K562 (cell line): ENCODE data around the gene TUBB1. TPM values are rescaled to one million over a fixed set of nuclear protein-coding genes. Genes with fewer than 3 reads are reported as not detected.

Source experiments
- ATAC-seq: fragments of 200-7000 bp; cut with Tn5 transposase; 3 replicates; pipeline ENCODE4 v1.9.1; 2020; ENCODE audit warnings: moderate library complexity
- Bru-seq: library from RNA; stranded (reverse); fragments of 400-500 nt; gene quantifications from one replicate; lab custom pipeline; 2021; lab: Mats Ljungman, UMichigan
- BruChase-seq, 2 experiments: library from RNA; stranded (reverse); fragments of 400-500 nt; gene quantifications; one replicate each; lab custom pipeline; 2021; lab: Mats Ljungman, UMichigan
- BruUV-seq: library from RNA; stranded (reverse); fragments of 400-500 nt; replicated peaks from 2 replicates; lab custom pipeline; 2021; lab: Mats Ljungman, UMichigan
- CTCF ChIA-PET: fragments of 300-600 bp; formaldehyde crosslinking; extraction: SDS; loops from one replicate; lab custom pipeline; 2021; ENCODE audit warnings: low intra/inter-chr PET ratio; lab: Yijun Ruan, JAX
- POLR2A ChIA-PET: fragments of 300-600, 350-650 bp; sonication (Branson Sonifier 250); formaldehyde crosslinking; extraction: SDS; loops from one replicate; lab custom pipeline; 2021; ENCODE audit warnings: antibody characterized with exemption, inconsistent platforms; lab: Yijun Ruan, JAX
- DNase-seq, 4 experiments: peaks; one replicate each; pipeline versions ENCODE4 v3.0.0 to v3.0.0-alpha.2; 2011 to 2018; ENCODE audit warnings: low spot score in 3 of 4, mixed read lengths in 3 of 4; ENCODE audit errors: extremely low read depth in 1 of 4
- FAIRE-seq: peaks from 2 replicates; lab custom pipeline; 2011; peaks lifted over from hg19 to GRCh38; lab: Jason Lieb, UNC
- H2AFZ ChIP-seq: 2 replicates; pipeline ENCODE4 v1.6.0; 2011; ENCODE audit warnings: low read depth, low read length, control low read depth, inconsistent platforms
- H3K27ac ChIP-seq: fragments of 200-600 bp; 3 replicates; pipeline ENCODE4 v1.8.0; 2011; ENCODE audit warnings: low read depth, mild to moderate bottlenecking, control low read depth, inconsistent platforms, low read length, moderate library complexity, mixed read lengths; ENCODE audit errors: extremely low read depth
- H3K27me3 ChIP-seq, 2 experiments: fragments of 300-600 bp in 1 of 2; 2 replicates in 1 of 2; 3 replicates in 1 of 2; pipeline versions ENCODE4 v1.6.0 to v1.8.0; 2011; ENCODE audit warnings: inconsistent platforms in 2 of 2, low read length in 2 of 2, mild to moderate bottlenecking in 1 of 2, mixed read lengths in 1 of 2, moderate library complexity in 1 of 2; ENCODE audit not compliant: control insufficient read depth in 2 of 2, insufficient read depth in 2 of 2
- H3K36me3 ChIP-seq: fragments of 300-600 bp; 3 replicates; pipeline ENCODE4 v1.8.0; 2011; ENCODE audit warnings: mild to moderate bottlenecking, low read length, inconsistent platforms; ENCODE audit not compliant: control insufficient read depth, insufficient read depth
- H3K4me1 ChIP-seq, 2 experiments: fragments of 200-600 bp in 1 of 2; replicated peaks in 1 of 2; 2 replicates in 1 of 2; 3 replicates in 1 of 2; pipeline versions ENCODE4 v1.5.1 to v1.8.0; 2011; ENCODE audit warnings: inconsistent platforms in 2 of 2, low read length in 2 of 2, mild to moderate bottlenecking in 1 of 2, mixed read lengths in 1 of 2, moderate library complexity in 1 of 2; ENCODE audit not compliant: control insufficient read depth in 2 of 2, insufficient read depth in 2 of 2
- H3K4me2 ChIP-seq: 2 replicates; pipeline ENCODE4 v1.6.1; 2011; ENCODE audit warnings: low read length, control low read depth, inconsistent platforms, mixed read lengths; ENCODE audit not compliant: insufficient read depth
- H3K4me3 ChIP-seq: fragments of 200-600 bp; sonication (generic), shearing (Covaris generic); 2 replicates; pipeline ENCODE4 v1.5.1; 2016; ENCODE audit warnings: control low read depth, inconsistent platforms
- H3K79me2 ChIP-seq: fragments of 200-600 bp; 3 replicates; pipeline ENCODE4 v1.8.0; 2011; ENCODE audit warnings: low read length, inconsistent platforms; ENCODE audit not compliant: control insufficient read depth, insufficient read depth
- H3K9ac ChIP-seq, 2 experiments: 2 replicates each; pipeline versions ENCODE4 v1.6.0 to v1.6.1; 2011; ENCODE audit warnings: low read depth in 2 of 2, low read length in 2 of 2, control low read depth in 1 of 2, inconsistent platforms in 1 of 2, mild to moderate bottlenecking in 1 of 2, mixed read lengths in 1 of 2; ENCODE audit not compliant: insufficient read depth in 1 of 2
- H3K9me1 ChIP-seq: one replicate; pipeline ENCODE4 v1.6.0; 2011; ENCODE audit warnings: inconsistent platforms, mild to moderate bottlenecking, low read length, moderate library complexity; ENCODE audit not compliant: control insufficient read depth, insufficient read depth
- H3K9me3 ChIP-seq: replicated peaks from 2 replicates; pipeline ENCODE4 v1.5.1; 2011; ENCODE audit warnings: low read depth, low read length, inconsistent platforms; ENCODE audit not compliant: control insufficient read depth, insufficient read depth
- H4K20me1 ChIP-seq: replicated peaks from 2 replicates; pipeline ENCODE4 v1.6.1; 2011; ENCODE audit warnings: low read length, inconsistent platforms, mixed read lengths; ENCODE audit not compliant: control insufficient read depth, insufficient read depth
- CAMTA2 ChIP-seq: fragments of 250-450 bp; sonication (Bioruptor Pico); conservative IDR thresholded peaks from 2 replicates; pipeline ENCODE4 v1.5.1; 2022
- CEBPB ChIP-seq: fragments of 450-650 bp; IDR thresholded peaks from 2 replicates; pipeline ENCODE4 v1.6.1; 2016; ENCODE audit warnings: missing genetic modification characterization, missing compliant biosample characterization
- KAT7 ChIP-seq: sonication (generic); formaldehyde crosslinking; IDR thresholded peaks from 2 replicates; pipeline ENCODE4 v1.8.0; 2022; ENCODE audit warnings: missing genetic modification reagents, mild to moderate bottlenecking, borderline replicate concordance
- PKNOX1 ChIP-seq: fragments of 450-650 bp; IDR thresholded peaks from 2 replicates; pipeline ENCODE4 v1.6.1; 2016
- RERE ChIP-seq: sonication (generic); formaldehyde crosslinking; IDR thresholded peaks from 2 replicates; pipeline ENCODE4 v1.8.0; 2023; ENCODE audit warnings: missing genetic modification reagents, mild to moderate bottlenecking, borderline replicate concordance
- XRCC3 ChIP-seq: fragments of 450-650 bp; IDR thresholded peaks from 2 replicates; pipeline ENCODE4 v1.6.1; 2017; ENCODE audit warnings: mild to moderate bottlenecking, moderate library complexity
- ZNF134 ChIP-seq: fragments of 250-450 bp; sonication (Bioruptor Pico); conservative IDR thresholded peaks from 2 replicates; pipeline ENCODE4 v1.4.0; 2020
- WGBS: fragments of 100-300 bp; shearing (Covaris generic); methylation state at CpG from one replicate; pipeline ENCODE4 v1.1.6; 2016; ENCODE audit warnings: low coverage, mixed read lengths; ENCODE audit not compliant: insufficient coverage; ENCODE audit errors: missing lambda C conversion rate; 5-methylcytosine and 5-hydroxymethylcytosine counted together
- in situ Hi-C: fragments of 300-500 bp; cut with MboI; formaldehyde crosslinking; loops from 4 replicates; pipeline ENCODE4 v1.15.0; 2018; ENCODE audit warnings: inconsistent platforms, mixed read lengths
- intact Hi-C: fragments of 100-400 bp; cut with micrococcal nuclease; formaldehyde crosslinking; loops from 2 replicates; pipeline ENCODE4 v1.14.2; 2022
- long read RNA-seq, 3 experiments: library from polyadenylated mRNA in 2 of 3; library from RNA in 1 of 3; unstranded in 2 of 3; stranded (forward) in 1 of 3; transcript quantifications; one replicate each; pipeline ENCODE4 v2.0.0, GENCODE V29; 2019 to 2022
- polyA minus RNA-seq, 3 experiments: library from RNA; depleted of rRNA, polyadenylated mRNA; stranded (reverse); fragments of >200 nt; gene quantifications; 2 replicates each; pipeline ENCODE4 v1.2.3, GENCODE V29; 2011
- polyA plus RNA-seq, 8 experiments: library from polyadenylated mRNA; depleted of rRNA in 4 of 8; stranded (reverse) in 5 of 8; unstranded in 3 of 8; fragments of >200 nt; fragmentation: Nextera tagmentation in 2 of 8; fragmentation: Illumina TruSeq in 1 of 8; extraction: Ambion mirVana in 2 of 8; extraction: Trizol in 1 of 8; gene quantifications; 2 replicates each; pipeline versions ENCODE4 v1.2.1 to v1.2.3, GENCODE V29; 2011 to 2014; ENCODE audit warnings: inconsistent platforms in 1 of 8, missing spikeins in 1 of 8
- total RNA-seq, 7 experiments: library from RNA; depleted of rRNA in 6 of 7; stranded (reverse); fragments of >200 nt in 6 of 7; fragmentation: Illumina TruSeq in 2 of 7; extraction: Trizol in 2 of 7; gene quantifications; 2 replicates each; pipeline versions ENCODE4 v1.2.1 to v1.2.3, GENCODE V29; 2011 to 2021; ENCODE audit warnings: low replicate concordance in 1 of 7
- TF ChIP-seq, protein P1 (sequence below), 2 experiments: fragments of 450-650 bp; IDR thresholded peaks; 2 replicates each; pipeline ENCODE4 v1.6.1; 2016

TUBB1 gene
- 1.4 and 3.2 TPM in 2 replicates for total RNA-seq (2011; cell fraction: chromatin; rRNA removed; ENCODE audit: low replicate concordance)
- 1.7 and 2.1 TPM in 2 replicates for total RNA-seq (2011; cell fraction: nucleolus; rRNA removed)
- 2.0 and 2.8 TPM in 2 replicates for total RNA-seq (2011; cell fraction: nucleoplasm; rRNA removed)
- total RNA-seq (2014; rRNA removed) (1.7 and 2.1 TPM in 2 replicates), total RNA-seq (2014; rRNA removed; fragmentation: Illumina TruSeq; extraction: Trizol) (2.3 and 2.8 TPM in 2 replicates), total RNA-seq (2015; rRNA removed; fragmentation: Illumina TruSeq; extraction: Trizol) (2.0 and 2.4 TPM in 2 replicates), total RNA-seq (2021) (1.9 and 3.9 TPM in 2 replicates), polyA plus RNA-seq (2011; rRNA removed) (1.1 and 3.6 TPM in 2 replicates), polyA plus RNA-seq (2014; fragmentation: Illumina TruSeq; extraction: Trizol) (3.1 and 4.1 TPM in 2 replicates), polyA plus RNA-seq (2014; fragmentation: Nextera tagmentation; extraction: Ambion mirVana) (1 to 10 TPM; 1.5 to 1.6 TPM), polyA plus RNA-seq (2014; rRNA removed) (1.9 and 3.0 TPM in 2 replicates), polyA minus RNA-seq (2011; rRNA and poly(A)+ RNA removed) (1.6 and 4.3 TPM in 2 replicates), Bru-seq, nascent RNA (percentile 49 among the genes with signal in this experiment), BruChase-seq, experiment 1, labeled RNA remaining after a 2-hour chase (percentile 48 among the genes with signal in this experiment), BruChase-seq, experiment 2, labeled RNA remaining after a 6-hour chase (percentile 58 among the genes with signal in this experiment)
- polyA plus RNA-seq (2011; cell fraction: cytosol; rRNA removed): 0.69 and 3.4 TPM in 2 replicates
- 0.51 and 1.8 TPM in 2 replicates for polyA plus RNA-seq (2011; cell fraction: nucleus; rRNA removed)
- 2.3 and 3.8 TPM in 2 replicates for polyA plus RNA-seq (2012)
- 0.64 and 1.7 TPM in 2 replicates for polyA minus RNA-seq (2011; cell fraction: cytosol; rRNA and poly(A)+ RNA removed)
- 0.89 and 1.3 TPM in 2 replicates for polyA minus RNA-seq (2011; cell fraction: nucleus; rRNA and poly(A)+ RNA removed)
- long read RNA-seq, experiment 1, partial matches to known transcripts: 1 of 15 reads
- long read RNA-seq, experiment 1, other reads (novel, unspliced or antisense): 11 of 15 reads
- long read RNA-seq, experiment 2, transcript TUBB1-201 (4 exons, 3,496 nt): major isoform, 5 of 16 reads
- long read RNA-seq, experiment 2, partial matches to known transcripts: 0 of 16 reads
- long read RNA-seq, experiment 2, other reads (novel, unspliced or antisense): 11 of 16 reads
- long read RNA-seq, experiment 3, transcript TUBB1-201 (4 exons, 3,496 nt): major isoform, 8 of 9 reads
- long read RNA-seq, experiment 3, partial matches to known transcripts: 0 of 9 reads
- long read RNA-seq, experiment 3, other reads (novel, unspliced or antisense): 1 of 9 reads

DNA sequence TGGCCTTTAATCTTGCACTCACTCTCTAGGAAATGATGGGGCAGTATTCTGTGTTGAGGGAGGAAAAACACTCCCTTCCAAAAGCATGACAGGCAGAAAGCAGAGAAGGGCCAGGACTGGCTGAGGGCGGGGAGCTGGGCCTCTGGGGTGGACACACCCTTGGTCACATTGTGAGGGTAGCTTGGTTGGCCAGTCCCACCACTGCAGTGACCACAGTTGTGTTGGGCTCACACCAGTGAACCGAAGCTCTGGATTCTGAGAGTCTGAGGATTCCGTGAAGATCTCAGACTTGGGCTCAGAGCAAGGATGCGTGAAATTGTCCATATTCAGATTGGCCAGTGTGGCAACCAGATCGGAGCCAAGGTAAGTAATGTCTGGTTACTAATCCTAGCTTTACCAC lies at the start of gene TUBB1:
TSS of gene TUBB1 (plus strand) at position 213 of the 400 bp plus-strand sequence. CDS start at position 307, 94 bp downstream.
- Histone ChIP-seq H3K27me3 (no peaks in the 10 kb centered on the region), H3K9ac (peak within 1 kb of the TSS; percentile 80 to 84), H3K4me3 (peak within 1 kb of the TSS; percentile 32; the same call in 1 of the 2 replicates), H3K9me3 (no peaks in the 10 kb centered on the region), H4K20me1 (no peaks in the 10 kb centered on the region), H3K9me1 (no peaks in the 10 kb centered on the region), H3K79me2 (peaks cover 49% of the 10 kb centered on the region), H3K36me3 (peaks cover 29% of the 10 kb centered on the region), H3K27ac (peak within 1 kb of the TSS; percentile 96), H3K4me1 (peaks cover 56 to 70% of the 10 kb centered on the region in 2 experiments), H2AFZ (no peak within 1 kb of the TSS), H3K4me2 (peak within 1 kb of the TSS; percentile 80)
- ATAC-seq (peak; percentile 70), FAIRE-seq (peak; percentile 71), DNase-seq (peak; percentile 63 to 78 (median 70))
- CTCF ChIA-PET: no interaction called here
- in situ Hi-C loops: no loop called here
- intact Hi-C loops: no loop called here
- WGBS: 65% methylated on average over 4 of the region's 5 CpGs
- POLR2A ChIA-PET: interaction anchor here (0.6 to 4.5 kb wide), 9 partner anchors 10 to 121 kb away, joined by 3 to 31 read pairs (median 4); partner anchors contain the start of gene ATP5F1E
- no TSS peak for BruUV-seq
- peak; percentile 36; the same call in 1 of the 2 replicates for TF ChIP-seq PKNOX1
- TF ChIP-seq, protein P1, sequence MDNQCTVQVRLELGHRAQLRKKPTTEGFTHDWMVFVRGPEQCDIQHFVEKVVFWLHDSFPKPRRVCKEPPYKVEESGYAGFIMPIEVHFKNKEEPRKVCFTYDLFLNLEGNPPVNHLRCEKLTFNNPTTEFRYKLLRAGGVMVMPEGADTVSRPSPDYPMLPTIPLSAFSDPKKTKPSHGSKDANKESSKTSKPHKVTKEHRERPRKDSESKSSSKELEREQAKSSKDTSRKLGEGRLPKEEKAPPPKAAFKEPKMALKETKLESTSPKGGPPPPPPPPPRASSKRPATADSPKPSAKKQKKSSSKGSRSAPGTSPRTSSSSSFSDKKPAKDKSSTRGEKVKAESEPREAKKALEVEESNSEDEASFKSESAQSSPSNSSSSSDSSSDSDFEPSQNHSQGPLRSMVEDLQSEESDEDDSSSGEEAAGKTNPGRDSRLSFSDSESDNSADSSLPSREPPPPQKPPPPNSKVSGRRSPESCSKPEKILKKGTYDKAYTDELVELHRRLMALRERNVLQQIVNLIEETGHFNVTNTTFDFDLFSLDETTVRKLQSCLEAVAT (IDR thresholded peaks at IDR 0.05): peak; percentile 29 to 63; a peak in 2 of 4 replicates
- TF ChIP-seq XRCC3: no peak
- no peak for TF ChIP-seq CEBPB (tag)
- TF ChIP-seq KAT7 (CRISPR knock-in tag): no peak
- TF ChIP-seq CAMTA2: no peak
- 0 out of 2 replicates have a peak, but pooled peaks have one; percentile 18 for TF ChIP-seq ZNF134
- no peak for TF ChIP-seq RERE (CRISPR knock-in tag)
